ENCODE results near the gene GNG13.

Gene GNG13

GRCh38 chr16:813204-813915 is 12.8 kb upstream of the GNG13 start:
- DNase-seq, result peak; percentile 20

GRCh38 chr16:808085-808386 is 7.5 kb upstream of the GNG13 start:
- no peak for DNase-seq

DNA sequence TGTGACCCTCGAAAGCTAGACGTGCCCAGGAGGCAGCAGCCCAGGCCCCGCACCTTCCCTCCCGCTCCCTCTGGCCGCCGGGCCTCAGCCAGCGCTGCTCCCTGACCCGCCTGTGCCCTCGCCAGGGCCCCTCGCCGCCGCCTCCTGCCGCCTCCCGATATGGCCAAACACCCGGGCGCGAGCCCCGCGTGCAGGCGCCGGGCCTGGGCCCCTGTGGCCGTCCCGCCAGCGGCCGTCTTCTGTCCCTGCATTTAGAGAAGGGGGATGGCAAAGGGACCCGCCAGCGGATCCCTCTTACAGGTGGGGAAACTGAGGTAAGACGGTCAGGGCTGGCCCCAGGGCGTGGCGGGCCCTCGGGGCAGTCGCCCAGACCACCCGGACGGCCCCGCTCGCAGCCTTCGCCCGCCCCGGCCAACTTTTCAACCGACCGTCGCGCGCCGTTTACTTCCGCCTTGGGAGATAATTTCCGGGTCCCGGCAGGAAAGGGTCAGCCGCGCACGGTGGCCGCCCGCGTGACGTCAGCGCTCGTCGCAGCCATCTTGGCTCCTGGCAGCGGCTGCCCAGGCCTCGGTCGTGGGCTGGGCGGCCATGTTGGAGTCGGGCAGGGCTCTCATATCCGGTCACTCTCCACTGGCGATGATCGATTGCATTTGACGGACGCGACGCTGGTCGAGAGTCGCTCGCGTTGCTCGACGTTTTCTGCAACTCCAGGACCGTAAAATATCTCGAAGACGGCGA is 7.0 kb upstream of the GNG13 start:
- DNase-seq, result peak; percentile 92

DNA sequence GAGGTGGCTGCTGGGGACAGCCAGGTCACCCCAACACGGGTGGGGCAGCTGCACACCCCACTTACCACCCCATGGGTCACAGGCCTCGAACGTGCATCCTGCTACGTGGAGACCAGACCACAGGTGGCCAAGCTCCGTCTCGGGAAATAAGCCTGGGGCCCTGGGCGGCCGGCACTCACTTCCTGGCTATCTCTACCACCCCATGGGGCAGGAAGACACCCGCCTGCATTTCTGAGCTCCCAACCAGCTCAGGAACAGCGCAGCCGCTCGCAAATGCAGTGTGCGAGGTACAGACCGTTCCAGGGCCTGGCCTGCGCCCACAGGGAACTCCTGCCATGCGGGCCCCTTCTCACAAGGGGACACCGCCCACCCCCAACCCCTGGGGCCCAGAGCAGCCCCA is 4.9 kb upstream of the GNG13 start:
- no peak for DNase-seq

DNA sequence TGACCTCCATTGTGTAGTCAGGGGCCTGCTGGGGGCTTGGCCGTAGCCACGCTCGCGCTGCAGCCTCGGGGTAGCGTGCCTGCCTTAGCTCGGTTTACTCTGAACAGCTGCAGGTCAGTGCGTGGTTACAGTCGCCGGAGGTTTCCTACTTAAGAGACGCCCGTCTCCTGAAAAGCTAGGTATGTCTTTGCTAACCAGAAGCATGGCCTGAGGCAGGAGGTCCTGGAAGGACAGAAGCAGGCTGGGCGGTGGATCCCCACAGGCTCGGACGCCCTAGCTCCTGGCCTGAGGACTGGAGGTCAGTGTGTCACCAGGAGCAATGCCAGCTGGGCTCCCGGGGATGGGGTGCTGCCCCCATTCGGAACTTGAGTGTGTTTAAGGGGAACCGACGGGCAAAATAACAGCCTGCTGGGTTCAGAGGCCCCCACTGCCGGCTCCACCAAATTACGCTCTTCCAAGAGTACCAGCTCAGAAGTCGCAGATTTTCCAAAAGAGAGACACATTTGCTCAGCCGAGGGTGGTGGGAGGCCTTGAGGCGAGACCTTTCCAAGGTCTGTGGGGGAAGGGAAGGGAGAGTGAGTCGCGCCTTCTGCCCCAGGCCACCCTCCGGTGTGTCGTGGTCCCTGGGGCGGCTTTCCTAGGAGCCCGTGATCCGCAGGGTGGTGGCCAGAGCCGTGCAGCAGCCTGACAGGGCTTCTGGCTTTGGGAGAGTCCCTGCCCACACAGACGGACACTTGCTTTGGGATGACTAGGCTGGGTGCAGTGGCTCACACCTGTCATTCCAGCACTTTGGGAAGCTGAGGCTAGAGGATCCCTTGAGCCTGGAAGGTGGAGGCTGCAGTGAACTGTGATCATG is 3.9 kb upstream of the GNG13 start:
- no peak for DNase-seq

DNA sequence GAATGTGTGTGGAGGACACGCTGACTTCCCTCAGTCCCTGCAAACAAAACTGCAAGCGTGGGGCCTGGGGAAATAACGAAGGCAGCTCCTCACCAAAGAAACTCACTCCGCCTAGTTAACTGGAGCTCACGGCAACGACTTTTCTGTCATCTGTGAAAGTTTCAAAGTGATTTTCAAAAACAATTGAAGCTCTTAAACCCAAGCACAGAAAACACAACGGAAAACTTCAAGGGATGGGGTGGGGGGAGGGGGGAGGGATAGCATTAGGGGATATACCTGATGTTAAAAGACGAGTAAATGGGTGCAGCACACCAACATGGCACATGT is 3.2 kb upstream of the GNG13 start:
- DNase-seq, result no peak

DNA sequence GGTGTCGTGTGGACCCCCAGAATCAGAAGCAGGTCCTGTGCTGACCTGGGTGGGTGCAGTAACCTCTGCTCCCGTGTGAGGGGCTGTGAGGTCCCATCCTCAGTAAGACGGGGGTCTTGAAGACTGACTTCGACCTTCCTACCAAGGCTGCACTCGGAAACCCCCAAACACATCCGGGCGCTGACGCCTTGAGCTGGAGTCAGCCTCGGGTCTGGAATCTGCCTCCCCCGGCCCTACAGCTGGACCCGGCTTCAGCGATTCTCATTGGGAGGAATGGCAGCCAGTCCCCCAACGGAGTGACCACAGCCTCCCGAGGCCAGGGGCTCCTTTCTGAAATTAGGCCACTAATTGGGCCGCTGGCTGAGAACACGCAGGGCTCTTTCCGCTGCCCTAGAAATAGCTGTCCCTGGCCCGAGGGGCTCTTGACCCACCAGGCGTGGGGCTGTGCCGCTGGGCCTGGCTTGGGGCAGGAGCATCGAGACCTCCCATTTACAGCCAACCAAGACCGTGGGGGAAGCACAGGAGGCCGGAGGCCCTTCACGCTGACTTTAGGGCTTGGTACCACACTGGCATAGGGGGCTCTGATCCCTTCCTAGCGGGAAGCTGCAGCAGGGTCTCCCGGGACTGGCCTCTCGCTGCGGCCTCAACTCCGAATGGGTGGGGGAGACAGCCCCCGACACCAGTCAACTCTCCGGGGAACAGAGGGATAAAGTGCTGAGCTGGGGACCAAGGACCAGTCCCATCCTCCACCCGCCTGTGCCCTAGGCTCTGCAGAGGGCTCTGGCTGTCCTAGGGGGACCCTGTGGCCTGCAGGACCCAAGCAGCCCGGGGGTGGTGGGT is 2.6 kb upstream of the GNG13 start:
- no peak for DNase-seq

- no peak for DNase-seq
Measured at GRCh38 chr16:802461-802860, 1.9 kb upstream of the GNG13 start.

- DNase-seq, result no peak
Measured at GRCh38 chr16:801584-802363, 1.2 kb upstream of the GNG13 start.

- no peak for DNase-seq
Measured at GRCh38 chr16:800834-801511, 439 bp upstream of the GNG13 start.

- no peak for DNase-seq
Measured at GRCh38 chr16:799111-799947, 1.2 kb downstream of the GNG13 start.

DNA sequence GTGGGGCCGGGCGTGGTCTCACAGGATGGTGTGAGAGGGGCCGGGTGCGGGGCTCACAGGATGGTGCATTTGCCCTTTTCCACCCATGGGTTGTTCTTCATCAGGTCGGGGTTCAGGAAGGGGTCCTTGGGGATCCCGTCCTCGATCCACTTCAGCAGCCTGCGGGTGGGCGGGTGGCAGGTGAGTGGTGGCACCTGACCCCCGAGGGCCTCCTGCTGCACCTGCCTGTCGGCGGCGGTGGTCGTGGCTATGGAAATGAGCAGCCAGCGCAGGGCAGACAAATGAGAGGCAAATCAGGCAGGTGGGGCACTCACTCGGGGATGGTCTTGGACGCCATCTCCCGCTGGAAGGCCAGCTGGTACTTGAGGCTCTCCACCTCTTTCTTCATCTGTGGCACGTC is 1.9 kb downstream of the GNG13 start:
- no peak for DNase-seq

- DNase-seq, result no peak
Measured at GRCh38 chr16:797686-798085, 2.8 kb downstream of the GNG13 start.

DNA sequence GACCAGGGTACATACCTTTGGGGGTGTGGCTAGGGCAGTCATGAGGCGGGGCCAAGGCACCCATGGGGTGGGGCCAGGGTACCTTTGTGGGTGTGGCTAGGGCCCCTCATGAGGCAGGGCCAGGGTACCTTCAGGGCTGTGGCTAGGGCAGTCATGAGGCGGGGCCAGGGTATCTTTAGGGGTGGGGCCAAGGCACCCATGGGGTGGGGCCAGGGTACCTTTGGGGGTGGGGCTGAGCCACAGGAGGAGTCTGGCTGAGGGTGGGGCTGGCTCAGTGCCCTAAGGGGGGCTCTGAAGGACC is 3.5 kb downstream of the GNG13 start:
- no peak for DNase-seq

DNA sequence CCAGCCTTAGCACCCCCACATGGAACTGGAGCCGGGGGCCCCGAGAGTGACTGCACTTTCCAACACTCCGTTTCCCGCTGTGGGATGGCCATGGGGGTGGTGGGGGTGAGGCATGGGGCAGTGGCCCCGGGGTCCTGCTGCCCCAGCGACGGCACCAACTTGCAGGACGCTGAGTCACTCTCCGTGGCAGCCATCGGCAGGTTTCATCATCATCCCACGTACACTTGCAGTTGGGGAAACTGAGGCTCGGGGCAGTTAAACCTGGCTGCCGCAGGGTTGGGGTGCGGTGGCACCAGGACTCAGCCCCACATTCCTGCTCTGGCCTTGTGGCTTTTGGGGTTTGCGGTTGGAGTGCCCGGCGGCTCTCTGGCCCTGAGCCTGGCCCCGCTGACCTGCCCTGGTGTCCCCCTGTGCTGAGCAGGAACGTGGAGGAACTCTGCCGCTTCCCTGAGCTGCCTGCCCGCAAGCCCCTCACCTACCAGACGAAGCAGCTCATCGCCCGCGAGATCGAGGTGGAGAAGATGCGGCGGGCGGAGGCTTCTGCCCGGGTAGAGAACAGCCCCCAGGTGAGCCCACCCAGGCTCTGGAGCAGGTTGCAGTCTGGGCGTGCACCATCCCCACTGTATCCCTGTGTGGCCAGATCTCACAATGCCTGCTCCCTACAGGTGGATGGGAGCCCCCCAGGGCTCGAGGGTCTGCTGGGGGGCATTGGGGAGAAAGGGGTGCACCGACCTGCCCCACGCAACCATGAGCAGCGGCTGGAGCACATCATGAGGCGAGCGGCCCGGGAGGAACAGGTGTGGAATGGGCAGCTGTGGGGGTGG is 4.0 kb downstream of the GNG13 start:
- no peak for DNase-seq

- no peak for DNase-seq
Measured at GRCh38 chr16:795580-796229, 4.8 kb downstream of the GNG13 start.

- no peak for DNase-seq
Measured at GRCh38 chr16:794853-795466, 5.6 kb downstream of the GNG13 start.

GRCh38 chr16:794091-794822 is 6.3 kb downstream of the GNG13 start:
- no peak for DNase-seq
